Peyer's patch (tissue), 4 donors: Measurements from ENCODE around the gene SLC26A8. TPM values are rescaled to one million over a fixed set of nuclear protein-coding genes. Genes with fewer than 3 reads are reported as not detected.

Experiments used
- DNase-seq, 3 donors: peaks; one replicate each; pipeline ENCODE4 v3.0.0-alpha.2; 2017 to 2019
- H3K27ac ChIP-seq, 4 donors: fragments of 200-600 bp; sonication (generic); one replicate each; pipeline ENCODE4 v1.5.1; 2016 to 2019
- H3K27me3 ChIP-seq, 2 donors: fragments of 200-600 bp; sonication (generic); one replicate each; pipeline ENCODE4 v1.5.1; 2019
- H3K36me3 ChIP-seq, 3 donors: fragments of 200-600 bp; sonication (generic); one replicate each; pipeline ENCODE4 v1.5.1; 2016 to 2019
- H3K4me1 ChIP-seq, 4 donors: fragments of 200-600 bp; sonication (generic); one replicate each; pipeline ENCODE4 v1.5.1; 2016 to 2019
- H3K4me3 ChIP-seq, 4 donors: fragments of 200-600 bp; sonication (generic); 1 replicate in 3 of 4; 2 replicates in 1 of 4; pipeline ENCODE4 v1.5.1; 2016 to 2019; ENCODE audit warnings: mild to moderate bottlenecking in 1 of 4
- H3K9me3 ChIP-seq, 4 donors: fragments of 200-600 bp; sonication (generic); one replicate each; pipeline ENCODE4 v1.5.1; 2016 to 2019; ENCODE audit warnings: mild to moderate bottlenecking in 1 of 4
- POLR2A ChIP-seq, 2 donors: fragments of 450-650 bp; IDR thresholded peaks; one replicate each; pipeline ENCODE4 v1.5.1; 2017; ENCODE audit warnings: antibody characterized with exemption in 2 of 2, mild to moderate bottlenecking in 2 of 2, moderate library complexity in 2 of 2
- total RNA-seq, 4 donors: library from RNA; depleted of rRNA; stranded (reverse); fragments of >200 nt; gene quantifications; one replicate each; pipeline ENCODE4 v1.1.0, GENCODE V29; 2016
- TF ChIP-seq, protein P1 (sequence below), 6 experiments: fragments of 450-650 bp in 4 of 6; fragments of 200-600 bp in 2 of 6; sonication (generic) in 1 of 6; IDR thresholded peaks; one replicate each; pipeline ENCODE4 v1.5.1; 2017 to 2019; ENCODE audit warnings: antibody characterized with exemption in 6 of 6, mild to moderate bottlenecking in 3 of 6, moderate library complexity in 1 of 6

SLC26A8 gene
- total RNA-seq, 4 donors from 2014 or later, result 1.7 TPM; not detected in 3

DNA sequence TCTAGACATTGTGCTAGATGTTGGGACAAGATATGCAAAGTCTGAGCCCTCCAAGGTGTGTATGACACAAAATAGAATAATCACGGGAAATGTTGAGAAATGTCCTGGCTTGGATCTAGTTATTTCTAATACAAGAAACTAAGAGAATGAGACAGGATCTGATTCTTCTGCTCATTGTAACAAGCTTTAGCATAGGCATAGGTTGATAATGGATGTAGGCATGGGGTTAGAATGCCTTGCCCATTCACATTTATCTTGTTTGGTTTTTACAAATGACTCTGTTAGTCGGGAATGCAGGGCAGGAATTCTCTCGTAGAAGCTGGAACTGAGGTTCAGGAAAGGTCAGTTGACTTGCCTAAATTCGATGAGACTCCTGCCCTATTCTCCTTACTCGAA, 1.5 kb upstream of the SLC26A8 start:
- Histone ChIP-seq H3K4me3 (no peak overlapping the region), H3K27ac (no peak overlapping the region), H3K9me3 (no peaks in the 10 kb centered on the region), H3K36me3 (no peaks in the 10 kb centered on the region), H3K4me1 (peaks cover 0 to 16% (median 0%) of the 10 kb centered on the region in 4 donors), H3K27me3 (no peaks in the 10 kb centered on the region)
- no peak for DNase-seq
- TF ChIP-seq, protein P1, sequence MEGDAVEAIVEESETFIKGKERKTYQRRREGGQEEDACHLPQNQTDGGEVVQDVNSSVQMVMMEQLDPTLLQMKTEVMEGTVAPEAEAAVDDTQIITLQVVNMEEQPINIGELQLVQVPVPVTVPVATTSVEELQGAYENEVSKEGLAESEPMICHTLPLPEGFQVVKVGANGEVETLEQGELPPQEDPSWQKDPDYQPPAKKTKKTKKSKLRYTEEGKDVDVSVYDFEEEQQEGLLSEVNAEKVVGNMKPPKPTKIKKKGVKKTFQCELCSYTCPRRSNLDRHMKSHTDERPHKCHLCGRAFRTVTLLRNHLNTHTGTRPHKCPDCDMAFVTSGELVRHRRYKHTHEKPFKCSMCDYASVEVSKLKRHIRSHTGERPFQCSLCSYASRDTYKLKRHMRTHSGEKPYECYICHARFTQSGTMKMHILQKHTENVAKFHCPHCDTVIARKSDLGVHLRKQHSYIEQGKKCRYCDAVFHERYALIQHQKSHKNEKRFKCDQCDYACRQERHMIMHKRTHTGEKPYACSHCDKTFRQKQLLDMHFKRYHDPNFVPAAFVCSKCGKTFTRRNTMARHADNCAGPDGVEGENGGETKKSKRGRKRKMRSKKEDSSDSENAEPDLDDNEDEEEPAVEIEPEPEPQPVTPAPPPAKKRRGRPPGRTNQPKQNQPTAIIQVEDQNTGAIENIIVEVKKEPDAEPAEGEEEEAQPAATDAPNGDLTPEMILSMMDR (IDR thresholded peaks at IDR 0.05), result no peak
- no peak for TF ChIP-seq POLR2A (IDR thresholded peaks at IDR 0.05)

DNA sequence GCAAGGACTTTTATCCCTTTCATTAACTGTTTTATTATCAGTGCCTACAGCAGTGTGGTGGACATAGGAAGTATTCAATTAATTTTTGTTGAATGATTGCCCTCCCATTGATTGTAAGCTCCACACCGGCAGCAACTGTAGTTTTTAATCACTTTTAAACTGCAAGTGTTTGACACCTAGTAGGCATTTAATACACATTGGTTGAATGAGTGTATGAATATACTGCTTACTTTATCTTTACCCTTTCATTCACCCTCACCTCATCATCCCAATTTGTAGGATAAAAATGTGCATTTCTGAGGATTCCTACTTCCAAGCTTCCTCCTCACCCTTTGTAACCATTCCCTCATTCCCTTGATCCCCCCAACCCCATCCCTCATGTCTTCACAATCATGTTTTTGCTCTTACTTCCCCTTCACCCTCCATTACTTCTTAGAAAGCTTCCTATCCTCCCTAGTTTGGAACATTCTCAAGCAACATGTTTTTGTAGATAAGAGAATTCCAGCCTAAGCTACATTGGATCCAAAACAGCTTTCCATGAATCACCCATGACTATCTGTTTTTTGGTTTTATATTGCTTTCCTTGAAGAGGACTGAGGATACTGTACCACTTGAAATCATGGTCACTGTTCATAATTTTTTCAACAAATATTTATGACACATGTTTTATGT, 955 bp upstream of the SLC26A8 start:
- H3K4me3 ChIP-seq, result no peak overlapping the region
- TF ChIP-seq, protein P1 (IDR thresholded peaks at IDR 0.05), result no peak
- no peak for TF ChIP-seq POLR2A (IDR thresholded peaks at IDR 0.05)
- no peak overlapping the region for H3K27ac ChIP-seq
- H3K27me3 ChIP-seq, result no peaks in the 10 kb centered on the region
- no peak for DNase-seq
- H3K36me3 ChIP-seq, result no peaks in the 10 kb centered on the region
- no peaks in the 10 kb centered on the region for H3K9me3 ChIP-seq
- H3K4me1 ChIP-seq, result peaks cover 0 to 10% (median 0%) of the 10 kb centered on the region in 4 donors

DNA sequence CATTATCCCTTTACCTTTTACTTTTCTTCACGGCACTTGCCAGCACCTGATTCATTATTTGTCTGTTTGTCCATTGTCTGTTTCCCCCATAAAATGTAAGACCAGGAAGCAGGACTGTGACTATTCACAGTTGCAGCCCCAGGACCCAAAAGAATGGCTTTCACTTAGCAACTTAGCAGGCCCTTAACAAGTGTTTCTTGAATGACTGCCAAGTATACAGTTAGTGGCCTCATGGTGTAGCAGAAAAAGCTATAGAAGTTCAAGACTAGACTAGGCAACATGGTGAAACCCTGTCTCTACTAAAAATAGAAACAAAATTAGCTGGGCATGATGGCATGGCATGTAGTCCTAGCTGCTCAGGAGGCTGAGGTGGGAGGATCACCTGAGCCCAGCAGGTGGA, 4.3 kb downstream of the SLC26A8 start:
- Histone ChIP-seq H3K27ac (no peak overlapping the region), H3K4me1 (no peaks in the 10 kb centered on the region), H3K4me3 (no peak overlapping the region), H3K36me3 (no peaks in the 10 kb centered on the region), H3K9me3 (no peaks in the 10 kb centered on the region), H3K27me3 (no peaks in the 10 kb centered on the region)
- TF ChIP-seq POLR2A (IDR thresholded peaks at IDR 0.05), result no peak
- TF ChIP-seq, protein P1 (IDR thresholded peaks at IDR 0.05), result no peak
- DNase-seq, result no peak

DNA sequence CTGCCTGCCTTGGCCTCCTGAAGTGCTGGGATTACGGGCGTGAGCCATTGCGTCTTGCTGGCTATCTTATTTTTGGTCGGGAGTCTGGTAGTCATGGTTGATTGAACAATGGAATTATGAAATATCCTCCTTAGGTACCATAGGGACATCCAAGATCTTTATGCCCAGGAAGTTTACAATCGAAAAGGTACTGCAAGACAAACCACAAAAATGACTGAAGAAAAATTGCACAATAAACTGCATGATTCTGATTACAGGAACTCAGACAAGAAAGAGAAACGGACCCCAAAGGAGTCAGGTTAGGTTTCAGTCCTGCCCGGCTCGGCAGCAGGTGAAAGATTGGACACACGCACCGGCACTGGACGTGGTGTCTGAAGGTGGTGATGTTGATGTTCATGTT, 5.3 kb downstream of the SLC26A8 start:
- no peak overlapping the region for H3K27ac ChIP-seq
- H3K4me1 ChIP-seq, result no peaks in the 10 kb centered on the region
- TF ChIP-seq, protein P1 (IDR thresholded peaks at IDR 0.05), result no peak
- no peak for TF ChIP-seq POLR2A (IDR thresholded peaks at IDR 0.05)
- no peak overlapping the region for H3K4me3 ChIP-seq
- H3K27me3 ChIP-seq, result no peaks in the 10 kb centered on the region
- H3K36me3 ChIP-seq, result no peaks in the 10 kb centered on the region
- no peak for DNase-seq
- no peaks in the 10 kb centered on the region for H3K9me3 ChIP-seq

DNA sequence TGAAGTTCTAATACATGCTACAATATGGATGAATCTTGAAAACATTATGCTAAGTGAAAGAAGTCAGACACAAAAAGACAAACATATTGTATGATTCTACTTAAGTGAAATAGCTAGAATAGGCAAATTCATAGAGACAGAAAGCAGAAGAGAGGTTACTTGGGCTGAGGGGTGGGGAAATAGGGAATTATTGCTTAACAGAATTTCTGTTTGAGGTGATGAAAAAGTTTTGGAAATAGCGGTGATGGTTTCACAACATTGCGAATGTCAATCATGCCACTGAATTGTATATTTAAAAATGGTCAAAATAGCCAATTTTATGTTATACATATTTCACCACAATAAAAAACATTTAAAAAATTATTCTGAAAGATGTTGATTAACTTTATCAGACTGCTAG, 6.1 kb downstream of the SLC26A8 start:
- Histone ChIP-seq H3K9me3 (no peaks in the 10 kb centered on the region), H3K27me3 (no peaks in the 10 kb centered on the region), H3K36me3 (no peaks in the 10 kb centered on the region), H3K4me1 (no peaks in the 10 kb centered on the region), H3K27ac (no peak overlapping the region), H3K4me3 (no peak overlapping the region)
- DNase-seq, result no peak
- TF ChIP-seq, protein P1 (IDR thresholded peaks at IDR 0.05), result no peak

DNA sequence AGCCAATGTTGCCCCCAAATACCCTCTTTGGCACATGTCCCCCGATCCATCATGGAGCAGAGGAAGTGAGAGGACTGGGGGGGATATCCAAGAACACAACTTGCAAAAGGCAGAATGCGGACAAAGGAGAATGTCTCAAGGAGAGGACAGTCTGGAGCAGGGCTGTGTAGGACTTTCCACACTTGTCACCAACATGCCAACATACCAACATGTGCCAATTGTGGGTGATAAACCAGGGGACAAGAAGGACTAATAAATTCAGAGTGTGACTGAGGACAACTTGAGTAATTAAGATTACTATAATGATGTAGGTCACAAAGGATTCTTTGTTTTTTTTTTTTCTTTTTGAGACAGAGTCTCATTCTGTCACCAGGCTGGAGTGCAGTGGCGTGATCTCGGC, 8.8 kb downstream of the SLC26A8 start:
- no peak overlapping the region for H3K27ac ChIP-seq
- TF ChIP-seq POLR2A (IDR thresholded peaks at IDR 0.05), result no peak
- TF ChIP-seq, protein P1 (IDR thresholded peaks at IDR 0.05), result no peak
- H3K4me3 ChIP-seq, result no peak overlapping the region
- H3K36me3 ChIP-seq, result no peaks in the 10 kb centered on the region
- H3K27me3 ChIP-seq, result no peaks in the 10 kb centered on the region
- H3K9me3 ChIP-seq, result no peaks in the 10 kb centered on the region
- H3K4me1 ChIP-seq, result no peaks in the 10 kb centered on the region
- DNase-seq, result no peak
